HG03460 (cell line): ENCODE results near the gene ATP13A3.

Experiments used
- ATAC-seq: cut with Tn5 transposase; IDR thresholded peaks from one replicate; pipeline ENCODE4 v1.9.1; 2021; ENCODE audit not compliant: unreplicated experiment

ATP13A3 gene

GRCh38 chr3:194476784-194477183, 10.0 kb downstream of the ATP13A3 start:
- no peak for ATAC-seq

GRCh38 chr3:194475978-194476377, 10.8 kb downstream of the ATP13A3 start:
- no peak for ATAC-seq

- no peak for ATAC-seq
Measured at GRCh38 chr3:194475138-194475932, 11.5 kb downstream of the ATP13A3 start.

GRCh38 chr3:194474675-194475074, 12.1 kb downstream of the ATP13A3 start:
- no peak for ATAC-seq

- ATAC-seq = peak; percentile 71
Measured at GRCh38 chr3:194472290-194472920, 14.4 kb downstream of the ATP13A3 start.

GRCh38 chr3:194471863-194472262, 14.9 kb downstream of the ATP13A3 start:
- ATAC-seq = no peak

- no peak for ATAC-seq
Measured at GRCh38 chr3:194470615-194471014, 16.2 kb downstream of the ATP13A3 start.

- no peak for ATAC-seq
Measured at GRCh38 chr3:194469977-194470376, 16.8 kb downstream of the ATP13A3 start.

- no peak for ATAC-seq
Measured at GRCh38 chr3:194468086-194468485, 18.7 kb downstream of the ATP13A3 start.

- no peak for ATAC-seq
Measured at GRCh38 chr3:194466761-194467356, 19.9 kb downstream of the ATP13A3 start.

GRCh38 chr3:194465920-194466570, 20.8 kb downstream of the ATP13A3 start:
- ATAC-seq = no peak

GRCh38 chr3:194465246-194465645, 21.6 kb downstream of the ATP13A3 start:
- no peak for ATAC-seq

GRCh38 chr3:194464692-194465091, 22.1 kb downstream of the ATP13A3 start:
- ATAC-seq = no peak

GRCh38 chr3:194462936-194463335, 23.9 kb downstream of the ATP13A3 start:
- no peak for ATAC-seq

GRCh38 chr3:194460566-194460965, 26.2 kb downstream of the ATP13A3 start:
- ATAC-seq = no peak

- no peak for ATAC-seq
Measured at GRCh38 chr3:194458131-194458530, 28.7 kb downstream of the ATP13A3 start.

GRCh38 chr3:194455481-194455880, 31.3 kb downstream of the ATP13A3 start:
- ATAC-seq = no peak

GRCh38 chr3:194450341-194450740, 36.5 kb downstream of the ATP13A3 start:
- no peak for ATAC-seq

GRCh38 chr3:194449913-194450312, 36.9 kb downstream of the ATP13A3 start:
- no peak for ATAC-seq

- no peak for ATAC-seq
Measured at GRCh38 chr3:194447657-194448056, 39.1 kb downstream of the ATP13A3 start.

GRCh38 chr3:194447161-194447560, 39.6 kb downstream of the ATP13A3 start:
- ATAC-seq = no peak

- no peak for ATAC-seq
Measured at GRCh38 chr3:194446754-194447153, 40.0 kb downstream of the ATP13A3 start.
